ENCODE results near the gene PDE12. TPM values are rescaled to one million over a fixed set of nuclear protein-coding genes. Genes with fewer than 3 reads are reported as not detected.

Gene PDE12
- total RNA-seq, 1 donor from 2014 or later, result 15.3 TPM

- Mint-ChIP-seq H3K9me3 (ENCODE audit: unreplicated experiment) (no peaks in the 10 kb centered on the region), H3K4me3 (ENCODE audit: unreplicated experiment) (no peak overlapping the region), H3K27ac (ENCODE audit: unreplicated experiment) (no peak overlapping the region), H3K27me3 (ENCODE audit: unreplicated experiment) (peaks cover 11% of the 10 kb centered on the region), H3K4me1 (ENCODE audit: unreplicated experiment) (no peaks in the 10 kb centered on the region), H3K36me3 (ENCODE audit: unreplicated experiment) (no peaks in the 10 kb centered on the region)
- TF ChIP-seq CTCF (IDR thresholded peaks at IDR 0.05), result no peak
- DNase-seq (ENCODE audit: extremely low spot score, unreplicated experiment), result no peak
These were observed 17.6 kb upstream of the PDE12 start for GRCh38 chr3:57538465-57538864.

GRCh38 chr3:57544181-57545125 lies 11.6 kb upstream of the PDE12 start, which contains the start of gene DNAH12:
TSS of gene DNAH12 (minus strand) at chr3:57544344. CDS start at chr3:57542870, 1,474 bp downstream.
- Mint-ChIP-seq H3K27me3 (ENCODE audit: unreplicated experiment) (peaks cover under 1% of the 10 kb centered on the region), H3K9me3 (ENCODE audit: unreplicated experiment) (no peaks in the 10 kb centered on the region), H3K36me3 (ENCODE audit: unreplicated experiment) (no peaks in the 10 kb centered on the region), H3K27ac (ENCODE audit: unreplicated experiment) (peak within 1 kb of the TSS; percentile 52), H3K4me1 (ENCODE audit: unreplicated experiment) (peaks cover 10% of the 10 kb centered on the region), H3K4me3 (ENCODE audit: unreplicated experiment) (peak within 1 kb of the TSS; percentile 69)
- peak; percentile 87 for DNase-seq (ENCODE audit: extremely low spot score, unreplicated experiment)
- no peak for TF ChIP-seq CTCF (IDR thresholded peaks at IDR 0.05)

- TF ChIP-seq CTCF (IDR thresholded peaks at IDR 0.05), result no peak
- Mint-ChIP-seq H3K27me3 (ENCODE audit: unreplicated experiment) (no peaks in the 10 kb centered on the region), H3K4me1 (ENCODE audit: unreplicated experiment) (peaks cover 10% of the 10 kb centered on the region), H3K27ac (ENCODE audit: unreplicated experiment) (no peak overlapping the region), H3K4me3 (ENCODE audit: unreplicated experiment) (no peak overlapping the region), H3K36me3 (ENCODE audit: unreplicated experiment) (no peaks in the 10 kb centered on the region), H3K9me3 (ENCODE audit: unreplicated experiment) (no peaks in the 10 kb centered on the region)
- no peak for DNase-seq (ENCODE audit: extremely low spot score, unreplicated experiment)
These were observed 10.3 kb upstream of the PDE12 start for GRCh38 chr3:57545636-57546268.

- H3K36me3 Mint-ChIP-seq (ENCODE audit: unreplicated experiment), result no peaks in the 10 kb centered on the region
- no peak for DNase-seq (ENCODE audit: extremely low spot score, unreplicated experiment)
- H3K27me3 Mint-ChIP-seq (ENCODE audit: unreplicated experiment), result no peaks in the 10 kb centered on the region
- no peaks in the 10 kb centered on the region for H3K9me3 Mint-ChIP-seq (ENCODE audit: unreplicated experiment)
- H3K27ac Mint-ChIP-seq (ENCODE audit: unreplicated experiment), result no peak overlapping the region
- H3K4me1 Mint-ChIP-seq (ENCODE audit: unreplicated experiment), result peaks cover 10% of the 10 kb centered on the region
- TF ChIP-seq CTCF (IDR thresholded peaks at IDR 0.05), result no peak
- no peak overlapping the region for H3K4me3 Mint-ChIP-seq (ENCODE audit: unreplicated experiment)
These were observed 9.5 kb upstream of the PDE12 start for GRCh38 chr3:57546616-57547015.

- Mint-ChIP-seq H3K36me3 (ENCODE audit: unreplicated experiment) (peaks cover 9% of the 10 kb centered on the region), H3K4me3 (ENCODE audit: unreplicated experiment) (peak overlapping the region; percentile 89), H3K4me1 (ENCODE audit: unreplicated experiment) (peaks cover 33% of the 10 kb centered on the region), H3K9me3 (ENCODE audit: unreplicated experiment) (no peaks in the 10 kb centered on the region), H3K27me3 (ENCODE audit: unreplicated experiment) (no peaks in the 10 kb centered on the region), H3K27ac (ENCODE audit: unreplicated experiment) (peak overlapping the region; percentile 98)
- DNase-seq (ENCODE audit: extremely low spot score, unreplicated experiment), result no peak
- no peak for TF ChIP-seq CTCF (IDR thresholded peaks at IDR 0.05)
These were observed 768 bp upstream of the PDE12 start for GRCh38 chr3:57555306-57555705.

All from osteocyte (in vitro differentiated cells).